Right kidney (tissue), 1 donor: ENCODE data around the gene HLF.

ENCODE experiments used
- DNase-seq: peaks from one replicate; pipeline ENCODE4 v3.0.0-alpha.2; 2016

The HLF gene

DNA sequence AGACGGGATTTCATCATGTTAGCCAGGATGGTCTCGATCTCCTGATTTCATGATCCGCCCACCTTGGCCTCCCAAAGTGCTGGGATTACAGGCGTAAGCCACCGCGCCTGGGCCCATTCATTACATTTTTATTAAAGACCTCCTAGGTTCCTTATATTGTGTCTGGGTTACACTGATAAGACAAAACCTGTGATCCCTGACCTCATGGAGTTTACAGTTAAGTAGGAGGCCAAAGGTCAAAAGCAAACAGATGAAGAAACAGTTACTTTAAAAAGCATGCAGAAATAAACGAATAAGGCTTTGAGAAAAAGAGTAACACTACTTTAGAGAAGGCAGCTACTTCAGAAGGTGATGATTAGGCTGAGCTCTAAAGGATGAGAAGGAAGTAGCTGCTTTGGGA is 14.9 kb upstream of the HLF start:
- no peak for DNase-seq

DNA sequence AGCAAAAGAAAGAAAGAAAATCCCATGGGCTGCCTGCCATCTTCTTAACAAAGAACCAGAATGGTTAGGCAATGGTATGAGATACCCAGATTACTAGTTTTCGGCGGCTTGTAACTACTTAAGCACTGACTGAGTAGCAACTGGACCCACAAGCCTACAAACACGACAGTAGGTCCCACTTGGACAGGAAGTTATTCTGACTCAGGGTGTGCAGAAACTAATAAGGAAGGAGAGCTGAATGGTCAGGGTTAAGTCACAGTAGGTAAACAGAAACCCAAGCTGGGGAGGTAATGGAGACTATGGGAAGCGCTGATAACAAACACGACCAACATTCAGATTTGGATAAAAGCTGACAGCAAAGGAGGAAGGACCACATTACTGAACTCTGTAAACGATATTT is 10.4 kb upstream of the HLF start:
- DNase-seq, result no peak

GRCh38 chr17:55258578-55259135 is 6.1 kb upstream of the HLF start:
- DNase-seq, result no peak

- no peak for DNase-seq
These were observed 5.1 kb upstream of the HLF start for GRCh38 chr17:55259684-55260111.

GRCh38 chr17:55261311-55261710 is 3.4 kb upstream of the HLF start:
- no peak for DNase-seq

GRCh38 chr17:55263569-55264277 is 1.0 kb upstream of the HLF start:
- DNase-seq, result peak; percentile 35

GRCh38 chr17:55264278-55264644 is 499 bp upstream of the HLF start:
- no peak for DNase-seq

DNA sequence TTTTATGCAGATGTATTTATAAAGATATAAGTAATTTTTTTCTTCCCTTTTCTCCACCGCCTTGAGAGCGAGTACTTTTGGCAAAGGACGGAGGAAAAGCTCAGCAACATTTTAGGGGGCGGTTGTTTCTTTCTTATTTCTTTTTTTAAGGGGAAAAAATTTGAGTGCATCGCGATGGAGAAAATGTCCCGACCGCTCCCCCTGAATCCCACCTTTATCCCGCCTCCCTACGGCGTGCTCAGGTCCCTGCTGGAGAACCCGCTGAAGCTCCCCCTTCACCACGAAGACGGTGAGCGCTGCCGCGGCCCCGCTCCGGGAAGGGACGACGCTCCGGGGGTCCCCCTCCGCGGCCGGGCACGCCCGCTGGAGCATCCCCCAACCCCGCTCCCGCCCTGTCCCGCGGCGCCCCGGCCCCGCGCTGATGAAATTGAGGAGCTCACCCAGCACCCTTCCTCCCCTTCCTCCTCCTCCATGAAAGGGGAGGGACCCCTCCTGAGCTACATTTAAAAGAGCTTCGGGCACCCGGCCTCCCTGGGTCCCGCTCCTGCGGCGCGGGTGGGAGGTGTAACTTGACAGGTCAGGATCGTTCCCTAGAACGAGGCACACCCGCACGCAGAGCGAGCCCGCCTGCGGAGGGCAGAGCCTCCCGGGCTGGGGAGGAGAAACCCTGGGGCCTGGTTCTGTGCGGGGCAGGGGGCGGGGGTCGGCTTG is 706 bp downstream of the HLF start:
- peak; percentile 66 for DNase-seq

- no peak for DNase-seq
These were observed 1.5 kb downstream of the HLF start for GRCh38 chr17:55266051-55266957.

DNA sequence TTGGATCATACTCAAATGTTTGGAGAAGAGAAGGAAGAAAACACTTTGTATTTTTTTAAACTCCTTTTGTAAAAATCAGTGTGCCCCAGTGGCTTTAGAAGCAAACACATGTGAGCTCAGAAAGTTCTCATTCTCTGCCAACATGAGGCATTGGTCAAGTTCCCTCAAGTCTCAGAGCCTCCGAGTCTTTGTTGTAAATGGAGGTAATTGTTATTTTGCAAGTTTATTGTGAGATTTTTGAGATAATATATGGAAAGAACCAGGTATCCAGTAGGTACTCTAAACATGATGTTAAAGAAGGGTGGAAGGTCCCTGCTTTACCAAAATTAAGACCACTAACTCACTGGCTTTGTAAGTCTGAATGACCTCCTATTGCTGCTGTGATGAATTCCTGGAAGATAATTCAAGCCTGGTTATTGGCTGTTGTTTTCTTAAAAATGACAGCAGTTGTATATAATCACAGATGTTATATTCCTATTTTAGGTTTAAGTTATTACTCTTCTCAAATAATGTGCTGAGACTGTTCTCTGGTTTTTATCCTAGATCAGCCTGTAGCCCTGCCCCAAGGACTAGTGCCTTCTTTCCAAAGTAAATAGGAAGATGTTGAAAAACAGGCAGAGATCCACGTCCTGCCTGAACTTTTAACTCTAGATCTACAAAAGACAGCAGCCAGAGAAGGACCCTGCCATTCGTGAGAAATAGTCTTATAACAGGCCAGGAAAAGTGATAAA is 2.4 kb downstream of the HLF start:
- DNase-seq, result no peak

- no peak for DNase-seq
These were observed 3.3 kb downstream of the HLF start for GRCh38 chr17:55267777-55268648.

- no peak for DNase-seq
These were observed 4.1 kb downstream of the HLF start for GRCh38 chr17:55268649-55269480.

DNA sequence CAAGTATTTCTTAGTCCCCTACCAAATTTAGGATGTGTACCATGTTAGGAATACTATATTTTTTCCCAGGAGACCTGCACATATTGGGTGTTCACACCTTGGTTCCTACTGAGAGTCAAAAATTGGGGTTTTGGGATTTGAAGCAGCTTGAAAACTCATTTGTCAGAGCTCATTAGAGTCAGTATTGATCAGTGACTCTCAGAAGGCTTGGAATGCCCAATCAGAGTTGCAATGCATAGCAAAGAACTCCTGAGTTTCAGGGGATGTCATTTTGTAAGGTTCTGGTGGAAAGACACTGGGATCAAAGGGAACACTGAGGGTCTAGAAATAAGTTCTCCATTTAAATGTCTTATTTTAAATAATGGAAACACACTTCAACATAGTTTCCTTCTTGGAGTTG is 5.1 kb downstream of the HLF start:
- no peak for DNase-seq

DNA sequence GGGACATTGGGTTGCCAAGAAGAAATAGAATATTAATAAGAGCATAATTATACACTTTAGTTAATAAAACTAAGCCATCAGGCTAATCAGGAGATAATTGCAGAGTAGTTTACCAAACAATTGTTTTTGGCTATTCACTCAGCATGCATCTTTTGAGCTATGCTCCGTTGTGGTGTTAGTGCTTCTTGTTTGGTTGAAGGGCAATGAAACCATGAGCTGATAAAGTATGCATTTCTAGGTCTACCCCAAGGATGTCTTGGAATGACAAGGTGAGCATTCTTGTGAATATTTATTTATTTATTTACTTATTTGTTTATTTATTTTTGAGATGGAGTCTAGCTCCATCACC is 6.4 kb downstream of the HLF start:
- no peak for DNase-seq

DNA sequence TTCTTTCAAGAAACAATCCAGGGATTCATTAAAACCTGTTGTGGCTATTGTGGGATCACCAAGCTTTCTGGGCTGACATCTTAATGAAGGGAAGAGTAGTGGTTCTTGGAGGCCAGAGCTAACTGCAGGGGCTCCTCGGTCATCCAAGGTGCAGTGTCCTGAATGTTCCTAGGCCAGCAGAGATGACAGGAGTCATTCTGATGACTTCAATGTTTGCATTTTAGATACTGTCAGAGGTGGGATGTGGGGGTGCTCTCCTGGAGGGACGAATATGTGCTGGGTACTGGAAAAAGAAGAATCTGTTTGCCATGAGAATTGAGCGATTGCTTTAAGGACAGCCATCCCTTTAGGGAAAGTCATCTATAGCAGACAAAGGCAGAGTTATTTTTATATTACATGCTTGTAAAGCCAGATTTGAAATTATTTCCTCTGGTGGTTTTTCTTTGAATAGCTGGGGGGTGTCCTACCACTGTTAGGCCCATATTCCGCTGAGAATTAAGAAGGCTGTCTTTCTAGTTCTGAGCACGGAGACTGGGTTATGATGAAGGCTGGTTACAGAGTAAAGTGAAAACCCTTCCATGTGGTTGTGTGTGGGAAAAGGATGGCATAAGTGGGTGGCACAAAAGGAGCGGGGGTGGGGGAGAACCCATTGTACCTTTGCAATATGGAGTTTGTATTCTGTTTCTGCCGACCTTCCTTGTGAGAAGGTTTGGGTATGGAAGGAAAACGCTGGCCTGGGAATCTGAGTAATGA is 7.4 kb downstream of the HLF start:
- no peak for DNase-seq

DNA sequence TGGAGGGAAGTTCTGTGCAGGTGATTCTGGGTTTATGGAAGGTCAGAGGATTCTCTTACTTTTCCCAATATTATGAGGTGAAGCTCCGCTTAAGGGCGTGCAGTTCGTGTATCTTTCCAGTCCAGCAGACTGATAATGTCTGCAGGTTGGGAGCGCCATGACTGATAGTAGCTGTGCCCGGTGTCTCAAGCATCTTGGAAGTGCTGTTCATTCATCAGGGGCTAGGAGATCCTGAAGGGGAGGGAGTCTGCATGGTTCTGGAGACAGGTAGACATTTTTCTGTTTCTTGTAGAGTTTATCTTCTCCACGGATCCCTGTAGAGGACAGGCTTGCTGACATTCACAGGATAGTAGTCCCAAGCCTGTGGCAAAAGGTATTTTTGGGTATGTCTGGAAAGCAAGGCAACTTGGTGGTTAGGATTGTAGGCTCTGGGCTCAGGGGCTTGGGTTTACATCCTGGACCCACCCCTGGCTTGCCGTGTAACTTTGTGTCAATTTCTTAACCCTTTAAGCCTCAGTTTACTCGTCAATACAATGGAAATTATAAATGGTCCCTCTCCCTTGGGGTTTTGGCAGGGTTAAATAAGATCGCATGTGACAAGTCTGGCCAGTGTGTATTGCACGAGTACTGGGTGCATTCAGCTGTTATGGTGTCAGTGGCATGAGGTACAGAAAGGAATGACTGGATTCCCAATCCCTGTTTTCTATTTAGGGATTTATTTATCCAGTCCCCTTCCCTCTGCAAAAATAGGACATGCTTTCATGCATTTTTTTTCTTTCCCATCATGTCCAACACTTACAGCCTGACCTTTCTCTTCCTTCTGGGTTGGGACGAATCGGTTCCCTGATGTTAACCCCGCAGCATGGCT is 8.2 kb downstream of the HLF start:
- no peak for DNase-seq

- no peak for DNase-seq
These were observed 9.0 kb downstream of the HLF start for GRCh38 chr17:55273579-55274354.
